GM21360 (cell line): ENCODE data around the gene PCGF5.
A peak's percentile ranks its signal among the peaks of the same experiment; 100 is the strongest.
"Not testable (repeated sequence)": the region's sequence is repeated elsewhere in the genome, so short reads cannot be mapped to it uniquely, and the experiment has no call there.

Source experiments
- ATAC-seq: cut with Tn5 transposase; IDR thresholded peaks from one replicate; pipeline ENCODE4 v1.9.1; 2021; ENCODE audit warnings: mild to moderate bottlenecking, moderate library complexity; ENCODE audit not compliant: unreplicated experiment

PCGF5 gene

DNA sequence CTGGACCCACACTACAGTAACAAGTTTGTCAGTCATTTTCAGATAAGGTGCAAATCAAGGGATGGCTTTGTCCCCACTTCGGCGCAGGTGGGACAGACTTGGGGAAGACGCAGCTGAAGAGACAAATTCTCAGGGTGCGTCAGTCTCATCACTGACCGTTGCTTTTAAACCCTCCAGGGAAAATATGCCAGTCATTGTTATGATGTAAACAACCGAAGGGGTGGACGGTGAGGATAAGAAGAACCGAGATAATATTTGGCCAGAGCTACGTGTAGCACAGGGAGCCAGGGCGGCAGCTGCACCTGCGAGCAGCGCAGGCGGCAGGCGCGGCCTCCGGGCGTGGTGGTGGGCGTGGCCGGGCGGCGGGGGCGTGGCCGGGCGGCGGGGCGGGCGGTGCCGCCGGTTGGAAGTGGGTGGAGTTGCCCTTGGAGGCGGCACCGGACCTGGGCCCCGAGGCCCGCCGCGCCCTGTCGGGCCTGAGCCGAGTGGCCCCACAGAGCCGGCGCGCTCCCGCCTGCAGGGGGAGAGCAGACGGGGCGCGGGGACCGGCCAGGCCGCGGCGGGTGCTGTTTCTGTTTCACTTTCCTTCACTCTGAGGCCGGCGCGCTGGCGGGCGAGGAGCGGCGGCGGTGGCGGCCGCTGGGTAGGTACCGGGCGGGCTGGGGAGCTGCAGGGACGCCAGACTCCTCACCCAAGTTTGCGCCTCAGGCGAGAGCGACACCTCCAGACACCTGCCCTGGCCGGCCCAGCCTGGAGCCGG, at the start of gene PCGF5:
TSS of gene PCGF5 (plus strand) at position 470 of the 760 bp plus-strand sequence. CDS start 2,209 bp downstream, outside the sequence.
- ATAC-seq, result peak; percentile 95

DNA sequence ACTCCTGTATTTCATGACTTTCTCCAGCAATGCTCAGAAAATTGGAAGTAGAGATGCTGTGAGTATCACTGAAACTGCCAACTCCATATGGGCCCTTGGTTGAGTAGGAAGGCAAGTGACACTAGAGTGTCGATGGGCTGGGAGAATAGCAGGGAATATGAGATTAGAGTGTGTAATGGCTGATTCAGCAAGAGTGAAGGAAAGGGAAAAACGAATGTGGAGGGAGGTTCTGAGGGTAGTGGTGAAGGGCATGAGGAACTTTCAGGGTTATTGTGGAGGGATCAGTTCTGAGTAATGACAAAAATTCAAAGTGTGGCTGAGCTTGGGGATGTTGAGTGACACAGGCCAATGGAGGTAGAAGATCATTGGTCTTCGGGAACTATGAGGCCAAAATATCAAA, 49.0 kb upstream of the PCGF5 start:
- no peak for ATAC-seq

DNA sequence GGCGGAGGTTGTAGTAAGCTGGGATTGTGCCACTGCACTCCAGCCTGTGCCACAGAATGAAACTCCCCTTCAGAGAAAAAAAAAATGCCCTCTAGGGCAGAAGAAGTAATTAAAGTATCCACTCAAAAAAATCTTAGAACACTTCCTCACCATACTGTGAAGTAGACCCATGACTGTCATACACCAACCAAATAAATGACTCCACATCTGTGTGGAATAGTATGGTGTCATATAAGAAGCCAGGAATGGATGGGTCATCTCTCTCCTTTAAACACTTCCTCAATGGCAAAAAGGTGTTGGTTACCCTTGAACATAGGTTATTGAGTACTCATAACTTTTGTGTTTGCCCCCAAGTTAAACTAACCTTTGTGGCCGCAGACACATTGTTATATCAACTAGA, 48.1 kb upstream of the PCGF5 start:
- no peak for ATAC-seq

DNA sequence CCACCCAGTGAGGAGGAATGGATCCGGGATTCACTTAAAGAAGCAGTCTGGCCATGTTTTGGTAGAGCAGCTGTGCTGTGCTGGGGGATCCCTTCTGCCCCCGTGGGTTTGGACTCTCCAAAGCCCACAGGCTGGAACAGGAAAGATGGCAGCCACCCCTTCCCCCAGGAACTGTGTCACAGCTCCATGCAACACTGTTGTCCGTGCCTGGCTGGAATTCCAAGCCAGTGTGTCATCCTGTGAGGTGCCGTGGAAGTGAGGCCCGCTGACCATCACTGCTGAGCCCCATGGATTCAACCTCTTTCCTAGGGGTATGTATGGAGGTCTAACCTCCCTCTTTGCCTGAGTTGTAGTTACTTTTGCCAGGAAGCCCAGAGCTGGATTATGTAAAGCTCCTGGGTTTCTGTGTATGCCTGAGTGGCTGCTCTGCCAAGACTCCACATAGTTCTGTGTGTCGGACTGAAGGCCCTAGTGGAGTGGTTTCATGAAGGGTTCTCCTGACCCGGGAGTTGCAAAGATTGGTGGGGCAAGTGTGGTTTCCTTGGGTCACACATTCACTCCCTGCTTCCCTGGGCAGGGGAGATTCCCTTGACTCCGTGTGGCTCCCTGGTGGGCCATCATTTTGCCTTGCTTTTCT, 35.1 kb upstream of the PCGF5 start:
- ATAC-seq, result no peak

DNA sequence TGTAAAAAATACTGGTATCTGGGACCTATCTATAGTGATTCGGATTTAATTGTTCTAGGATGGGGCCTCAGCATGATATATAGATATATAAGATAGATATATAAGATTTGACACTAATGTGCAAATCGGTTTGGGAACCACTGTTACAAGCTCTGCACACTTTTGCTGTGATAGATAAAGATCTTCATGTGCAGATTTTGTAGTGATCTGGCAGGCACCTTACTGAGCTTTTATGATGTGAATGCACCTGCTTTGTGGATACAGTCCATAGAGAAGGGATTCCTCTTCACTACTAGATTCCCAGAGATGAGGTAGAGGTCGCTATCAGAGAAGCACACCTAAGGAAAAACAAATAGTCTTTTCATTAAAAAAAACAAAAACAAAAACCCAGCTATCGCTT, 33.3 kb upstream of the PCGF5 start:
- ATAC-seq, result no peak

DNA sequence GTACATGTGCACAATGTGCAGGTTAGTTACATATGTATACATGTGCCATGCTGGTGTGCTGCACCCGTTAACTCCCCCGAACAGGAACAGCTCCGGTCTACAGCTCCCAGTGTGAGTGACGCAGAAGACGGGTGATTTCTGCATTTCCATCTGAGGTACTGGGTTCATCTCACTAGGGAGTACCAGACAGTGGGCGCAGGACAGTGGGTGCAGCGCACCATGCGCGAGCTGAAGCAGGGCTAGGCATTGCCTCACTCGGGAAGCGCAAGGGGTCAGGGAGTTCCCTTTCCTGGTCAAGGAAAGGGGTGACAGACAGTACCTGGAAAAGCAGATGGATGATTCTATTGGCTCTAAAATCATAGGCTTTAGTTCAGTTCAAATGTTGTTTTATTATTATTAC, 32.5 kb upstream of the PCGF5 start:
- not testable (repeated sequence) for ATAC-seq

DNA sequence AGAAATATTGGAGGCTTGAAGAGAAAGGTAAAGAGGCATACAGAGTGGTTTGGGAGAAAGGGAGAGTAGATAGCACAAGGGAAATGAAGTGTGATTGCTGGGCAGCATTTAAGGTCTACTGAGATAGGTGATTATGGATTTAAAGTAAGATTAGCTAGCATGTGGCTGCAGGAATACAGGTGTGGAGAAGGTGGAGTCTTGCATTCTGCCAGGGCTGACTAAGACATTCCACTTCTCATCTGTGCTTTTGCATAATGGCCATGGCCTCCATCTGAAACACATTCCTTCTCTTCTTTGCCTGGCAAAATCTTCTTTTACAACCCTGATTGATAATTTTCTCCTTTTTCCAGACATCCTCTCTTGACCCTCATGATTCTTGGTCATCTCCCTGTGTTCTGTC, 31.6 kb upstream of the PCGF5 start:
- no peak for ATAC-seq

DNA sequence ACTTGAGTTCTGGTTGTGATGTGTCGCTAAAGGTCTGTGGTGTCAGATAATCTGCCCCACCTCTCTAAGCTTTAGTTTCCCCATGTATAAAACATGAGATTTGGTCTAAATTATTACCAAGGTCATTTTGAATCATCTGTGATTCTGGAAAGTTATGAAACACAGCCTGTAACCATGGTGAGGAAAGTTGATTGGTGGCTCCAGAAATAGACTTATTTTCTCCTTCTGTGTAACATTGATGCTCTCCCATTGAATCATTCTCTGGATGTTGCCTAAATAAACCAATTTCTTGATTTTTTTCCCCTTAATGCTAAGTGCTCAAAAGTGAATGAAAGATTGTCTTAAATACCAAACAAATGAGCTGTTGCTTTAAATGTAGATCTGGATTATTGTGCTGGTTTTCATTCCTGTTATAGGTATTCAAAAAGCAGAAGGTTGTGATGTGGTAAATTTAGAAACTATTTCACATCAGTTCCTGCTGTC, 30.0 kb upstream of the PCGF5 start:
- ATAC-seq, result no peak

DNA sequence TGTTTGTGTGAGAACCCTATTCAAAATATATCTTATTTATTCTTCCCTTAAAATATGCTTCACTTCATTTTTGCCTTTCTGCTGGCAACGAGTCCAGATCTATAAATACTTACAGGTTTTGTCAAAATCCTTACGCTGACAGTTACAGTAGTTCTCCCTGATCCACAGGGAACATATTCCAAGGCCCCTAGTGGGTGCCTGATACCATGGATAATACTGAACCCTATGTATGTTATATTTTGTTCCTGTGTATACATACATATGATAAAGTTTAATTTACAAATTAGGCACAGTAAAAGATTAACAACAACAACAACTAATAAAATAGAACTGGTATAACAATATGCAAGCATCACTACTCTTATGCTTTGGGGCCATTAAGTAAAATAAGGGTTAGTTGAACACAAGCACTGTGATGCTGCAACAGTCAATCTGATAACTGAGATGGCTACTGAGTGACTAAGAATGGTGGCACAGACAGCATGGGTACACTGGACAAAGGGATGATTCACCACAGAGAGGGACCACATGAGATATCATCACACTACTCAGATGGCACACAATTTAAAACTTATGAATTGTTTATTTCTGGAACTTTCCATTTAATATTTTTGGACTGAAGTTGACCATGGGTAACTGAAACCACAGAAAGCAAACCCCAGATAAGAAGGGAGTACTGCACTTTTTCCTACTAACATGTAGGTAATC, 29.4 kb upstream of the PCGF5 start:
- ATAC-seq, result peak; percentile 51

DNA sequence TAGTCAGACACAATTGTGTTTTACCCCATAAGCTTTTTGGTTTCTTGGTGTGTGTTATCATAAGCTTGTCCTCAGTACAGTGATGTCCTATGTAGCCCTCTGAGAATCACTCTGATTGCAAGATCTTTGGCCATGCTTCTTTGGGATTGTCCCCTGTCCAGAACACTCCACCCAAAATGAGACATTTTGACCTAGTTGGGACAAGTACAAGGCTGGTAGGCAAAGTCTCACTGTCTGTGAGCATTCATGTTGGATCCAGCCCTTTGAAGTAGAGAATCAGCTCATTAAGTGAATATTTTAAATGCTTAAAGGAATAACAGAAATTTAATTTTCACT, 28.9 kb upstream of the PCGF5 start:
- no peak for ATAC-seq

DNA sequence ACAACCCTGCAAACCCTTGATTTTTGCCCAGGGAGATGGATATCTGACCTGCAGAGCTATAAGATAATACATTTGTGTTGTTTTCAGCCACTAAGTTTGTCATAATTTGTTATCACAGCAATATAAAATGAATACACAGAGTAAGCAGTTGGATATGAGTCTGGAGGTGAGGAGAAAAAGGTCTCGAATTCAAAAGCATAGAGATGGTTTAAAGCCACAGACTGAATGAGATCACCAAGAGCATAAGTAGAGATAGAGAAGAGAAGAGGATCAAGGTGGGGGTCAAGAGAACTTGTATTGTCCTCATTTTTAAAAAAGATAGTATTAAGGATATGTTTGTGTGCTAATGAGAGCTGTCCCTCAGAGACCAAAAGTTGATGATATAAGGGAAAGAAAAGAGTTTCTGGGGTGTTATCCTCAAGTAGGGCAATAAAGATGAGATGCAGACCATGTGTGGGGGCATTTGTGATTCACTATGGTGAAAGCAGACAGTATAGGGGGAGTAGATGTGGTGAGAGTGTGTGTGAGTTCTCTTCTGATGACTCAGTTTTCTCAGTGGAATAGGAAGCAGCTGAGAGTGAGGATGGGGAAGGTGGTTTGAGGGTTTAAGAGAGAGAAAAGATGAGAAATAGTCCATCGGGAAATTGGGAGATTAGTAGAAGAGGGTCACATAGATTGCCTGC, 25.8 kb upstream of the PCGF5 start:
- no peak for ATAC-seq

DNA sequence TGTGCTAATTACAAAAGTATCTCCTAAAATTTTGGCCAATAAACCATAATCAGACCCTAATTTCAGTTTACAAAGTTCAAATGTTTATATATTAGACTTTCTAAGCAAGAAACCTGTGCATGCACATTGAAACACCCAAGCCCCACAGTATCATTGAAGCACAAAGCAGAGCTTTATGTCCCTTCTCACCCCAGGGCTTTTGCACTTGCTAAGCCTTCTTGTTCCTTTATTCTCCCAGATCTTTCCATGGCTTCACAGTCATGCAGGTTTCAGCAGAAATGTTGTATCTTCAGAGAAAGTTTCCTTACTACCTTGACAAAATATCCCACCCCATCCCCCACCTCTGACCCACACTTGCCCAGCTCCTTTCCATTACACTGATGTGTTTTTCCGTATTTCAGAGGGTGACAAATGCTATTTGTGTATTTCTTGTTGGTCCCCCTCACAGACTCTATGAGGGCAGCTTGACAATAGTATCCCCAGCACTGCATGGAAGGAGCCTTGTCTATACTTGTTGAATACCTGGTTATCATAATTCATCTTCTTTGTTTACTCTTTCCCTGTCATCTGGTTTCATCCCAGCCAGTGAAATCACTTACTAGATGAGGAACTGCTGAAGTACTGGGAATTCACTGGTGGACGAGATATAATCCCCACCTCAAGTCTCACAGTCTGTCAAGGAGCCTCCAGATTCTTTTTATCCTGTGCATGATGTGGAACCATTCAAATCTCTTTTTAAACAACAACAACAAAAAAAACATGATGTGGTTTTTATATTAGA, 24.0 kb upstream of the PCGF5 start:
- no peak for ATAC-seq

DNA sequence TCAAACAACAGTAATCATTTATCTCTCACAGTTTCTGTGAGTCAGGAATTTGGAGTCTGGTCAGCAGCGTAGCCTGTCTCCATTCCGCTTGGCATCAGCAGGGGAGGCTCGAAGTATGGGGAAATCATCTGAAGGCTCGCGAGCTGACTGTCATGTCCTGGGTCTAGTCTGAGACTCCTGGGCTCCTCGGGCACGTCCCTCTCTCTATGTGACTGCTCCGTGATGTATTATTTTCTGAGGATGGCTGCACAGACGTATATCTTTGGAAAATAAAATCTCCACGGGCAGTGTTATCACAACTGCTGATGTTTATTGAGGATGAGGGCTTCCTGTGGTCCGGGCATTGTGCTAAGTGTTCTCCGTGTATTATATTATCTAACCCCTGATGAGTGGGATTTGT, 23.3 kb upstream of the PCGF5 start:
- no peak for ATAC-seq

DNA sequence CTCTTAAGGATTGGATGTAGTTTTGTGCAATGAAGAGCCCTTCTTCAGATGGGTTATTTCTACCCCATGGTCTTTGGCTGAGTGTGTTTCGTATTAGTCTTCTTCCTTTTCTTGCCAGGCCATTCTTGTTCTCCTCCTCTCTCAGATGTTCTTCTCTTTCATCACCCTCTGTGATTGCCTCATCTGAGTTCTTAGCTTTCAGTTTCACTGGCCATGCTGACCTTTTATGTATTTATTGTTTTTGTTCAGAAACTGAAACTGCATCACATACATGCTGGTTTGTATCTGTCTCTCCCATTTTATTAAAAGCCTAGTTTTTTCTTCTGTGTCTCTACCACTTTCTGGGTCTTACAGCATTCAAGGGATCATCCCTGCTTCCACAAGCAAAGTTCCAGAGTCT, 21.7 kb upstream of the PCGF5 start:
- peak; percentile 58 for ATAC-seq

DNA sequence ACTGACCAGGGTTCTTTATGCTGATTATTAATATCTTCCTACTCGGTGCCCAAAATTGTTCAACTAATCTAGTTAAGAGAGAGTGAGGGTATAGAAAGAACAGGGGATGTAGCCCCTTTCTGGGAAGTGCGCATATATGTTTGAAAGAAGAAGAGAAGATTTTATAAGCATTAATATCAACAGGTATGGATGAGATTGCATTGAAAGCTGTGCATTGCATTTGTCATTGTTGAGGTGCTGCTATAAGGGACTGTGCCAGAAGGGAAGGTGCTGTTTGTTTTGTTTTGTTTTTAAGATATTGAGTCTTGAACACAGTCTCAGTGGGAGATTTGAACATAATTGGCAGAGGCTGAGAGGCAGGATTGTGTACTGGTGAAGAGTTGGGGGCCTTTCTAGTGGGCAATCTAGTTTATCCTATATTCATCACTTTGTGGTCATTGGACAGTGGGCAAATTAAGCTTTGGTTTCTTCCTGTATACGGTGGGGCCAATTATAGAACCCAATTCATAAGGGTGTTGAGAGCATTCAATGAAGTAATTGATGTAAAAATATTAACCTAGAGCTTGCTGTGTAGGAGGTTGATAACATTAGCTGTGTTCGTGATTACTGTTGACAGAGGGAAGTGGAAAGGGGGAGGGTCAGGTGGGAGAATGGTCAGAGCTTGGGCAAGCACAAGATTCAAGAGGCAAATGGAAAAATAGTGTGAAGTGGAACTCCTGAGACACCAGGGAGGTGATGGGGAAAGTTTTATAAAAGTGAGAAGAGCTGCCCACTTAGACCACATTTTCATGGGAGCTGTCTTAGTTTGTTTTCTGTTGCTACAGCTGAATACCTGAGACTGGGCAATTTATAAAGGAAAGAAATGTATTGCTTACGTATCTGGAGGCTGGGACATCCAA, 19.9 kb upstream of the PCGF5 start:
- ATAC-seq, result no peak

DNA sequence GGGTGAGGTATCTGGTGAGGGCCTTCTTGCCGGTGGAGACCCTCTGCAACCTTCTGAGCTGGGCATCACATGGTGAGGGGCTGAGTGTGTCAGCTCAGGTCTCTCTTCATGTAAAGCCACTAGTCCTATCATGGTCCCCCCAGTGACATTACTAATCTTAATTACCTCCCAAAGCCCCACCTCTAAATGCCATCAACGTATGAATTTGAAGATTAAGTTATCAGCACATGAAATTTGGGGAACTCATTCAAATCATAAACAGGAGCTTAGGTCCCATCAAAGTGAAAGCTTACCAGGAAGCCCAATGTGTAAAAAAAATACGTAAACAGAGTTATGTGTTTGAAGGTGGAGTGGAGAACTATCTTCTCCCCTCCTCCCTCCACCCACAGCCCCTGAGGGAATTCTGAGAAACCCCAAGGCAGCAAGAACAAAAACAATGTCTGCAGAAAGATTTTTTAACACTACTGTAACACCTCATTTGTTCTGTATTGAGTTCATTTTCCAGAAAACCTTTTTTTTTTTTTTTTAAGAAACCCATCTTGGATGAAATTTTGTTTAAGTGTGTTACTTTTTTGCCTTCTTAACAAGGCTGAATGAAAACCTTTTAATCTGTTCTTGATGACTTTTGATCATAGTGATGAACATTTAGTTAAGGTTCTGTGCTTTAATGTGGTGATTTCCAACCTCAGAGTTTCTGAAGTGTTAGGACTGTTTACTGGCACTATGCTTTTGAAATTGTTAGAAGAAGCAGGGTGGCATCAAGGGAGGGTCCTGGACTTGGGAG, 19.1 kb upstream of the PCGF5 start:
- ATAC-seq, result no peak

DNA sequence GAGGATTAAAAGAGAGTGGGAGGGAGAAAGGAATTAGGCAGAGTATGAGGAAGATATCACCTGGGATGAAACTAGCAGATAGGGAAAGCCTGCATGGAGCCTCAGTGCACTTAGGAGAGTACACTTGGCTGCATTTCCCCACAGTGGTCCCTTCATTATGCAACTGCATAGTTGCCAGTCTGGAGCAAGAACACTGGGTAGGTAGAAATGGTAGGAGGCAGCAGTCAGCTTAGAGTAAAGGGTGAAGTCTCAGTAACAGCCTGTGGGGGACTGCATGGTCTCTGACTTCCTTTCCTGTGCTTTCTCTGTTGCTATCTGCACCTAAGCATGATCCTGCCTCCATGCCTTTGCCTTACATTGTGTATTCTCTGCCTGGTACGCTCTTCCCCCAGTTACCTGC, 14.0 kb upstream of the PCGF5 start:
- ATAC-seq, result no peak

DNA sequence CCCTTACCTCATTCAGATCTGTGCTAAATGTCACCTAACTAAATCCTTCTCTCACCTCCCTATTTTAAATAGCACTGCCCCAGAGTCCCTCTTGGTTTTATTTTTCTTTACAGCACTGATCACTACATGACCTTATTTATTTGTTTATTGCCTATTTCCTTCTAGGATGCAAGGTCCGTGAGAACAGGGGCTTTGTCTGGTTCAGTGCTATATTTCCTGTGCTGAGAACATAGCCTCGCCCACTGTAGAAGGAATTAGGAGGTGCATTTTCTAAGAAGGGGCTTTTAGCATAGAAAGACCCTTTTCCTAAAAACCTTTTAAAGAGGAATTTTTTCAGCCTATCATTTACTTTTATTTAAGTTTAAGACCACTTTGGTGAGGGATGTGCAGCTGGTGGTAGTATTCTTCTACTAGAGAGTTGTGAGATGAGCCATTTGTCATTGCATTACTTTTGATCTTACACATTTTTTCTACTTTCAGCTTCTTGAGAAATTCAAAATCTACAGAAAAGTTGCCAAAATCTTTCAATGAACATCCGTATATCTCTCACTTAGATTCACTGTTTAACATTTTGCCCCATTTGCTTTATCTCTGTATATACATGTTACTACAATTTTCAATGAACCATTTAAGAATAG, 13.5 kb upstream of the PCGF5 start:
- ATAC-seq, result no peak
